Measurements from ENCODE around the gene BOD1L1.

The BOD1L1 gene

GRCh38 chr4:13534344-13535063, 93.0 kb downstream of the BOD1L1 start:
- Histone ChIP-seq H3K4me1 (ENCODE audit: insufficient read depth, low read length) (peaks cover 35% of the 10 kb centered on the region), H3K9ac (ENCODE audit: low read depth, low read length) (no peak overlapping the region; the same call in 1 of the 2 replicates), H3K36me3 (ENCODE audit: insufficient read depth, low read length) (no peaks in the 10 kb centered on the region), H3K9me3 (ENCODE audit: control insufficient read depth, insufficient read depth, low read length) (no peaks in the 10 kb centered on the region)

DNA sequence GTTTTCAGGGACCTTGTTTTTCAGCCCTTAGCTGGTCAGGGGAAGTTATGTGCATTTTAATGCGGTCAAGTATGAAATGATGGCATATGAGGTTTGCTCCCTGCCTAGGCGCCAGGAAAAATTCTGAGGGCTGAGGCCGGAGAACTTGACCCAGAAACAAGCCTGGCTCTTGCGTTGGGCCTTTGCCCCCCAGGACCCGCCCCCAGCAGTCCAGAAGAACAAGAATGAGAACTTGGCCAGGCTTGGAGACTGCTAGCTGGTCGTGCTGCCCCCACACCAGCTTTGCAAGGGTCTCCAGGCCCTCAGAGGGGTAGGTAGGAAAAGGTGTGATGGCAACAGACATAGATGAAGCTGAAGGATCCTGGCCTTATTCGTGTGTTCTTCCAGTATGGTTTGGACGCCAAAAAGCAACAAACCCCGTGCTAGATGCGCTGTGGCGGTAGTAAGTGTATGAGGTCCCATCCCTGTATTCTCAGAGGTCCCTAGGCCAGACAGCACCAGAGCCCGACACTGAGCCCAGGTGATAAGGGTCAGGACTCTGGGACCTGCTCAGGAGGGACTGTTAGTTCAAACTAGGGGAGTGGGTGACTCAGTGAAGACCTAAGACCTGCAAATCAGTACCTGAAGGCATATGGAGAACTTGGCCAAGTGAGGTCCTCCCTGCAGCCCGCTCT, 93.7 kb downstream of the BOD1L1 start:
- H3K4me1 ChIP-seq (ENCODE audit: insufficient read depth, low read length), result peaks cover 38% of the 10 kb centered on the region
- no peaks in the 10 kb centered on the region for H3K9me3 ChIP-seq (ENCODE audit: control insufficient read depth, insufficient read depth, low read length)
- no peak overlapping the region for H3K9ac ChIP-seq (ENCODE audit: low read depth, low read length)
- H3K36me3 ChIP-seq (ENCODE audit: insufficient read depth, low read length), result no peaks in the 10 kb centered on the region

DNA sequence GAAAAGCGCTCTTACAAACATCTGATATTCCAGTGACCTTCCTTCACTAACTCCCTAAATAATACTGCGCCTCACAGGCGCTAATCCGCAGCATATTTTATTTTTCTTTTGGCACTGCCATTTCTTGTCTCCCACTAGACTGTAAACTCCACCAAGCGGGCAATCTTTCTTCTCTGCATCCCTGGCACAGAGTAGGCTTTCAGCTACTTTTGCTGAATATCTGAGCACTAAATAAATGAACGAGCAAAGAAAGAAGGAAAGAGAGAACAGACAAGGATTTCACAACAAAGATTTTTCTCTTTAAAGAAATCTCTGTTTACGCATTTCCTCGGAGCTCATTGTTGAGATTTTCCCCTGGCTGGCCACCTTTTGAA, 95.9 kb downstream of the BOD1L1 start:
- Histone ChIP-seq H3K9me3 (ENCODE audit: control insufficient read depth, insufficient read depth, low read length) (no peaks in the 10 kb centered on the region), H3K36me3 (ENCODE audit: insufficient read depth, low read length) (no peaks in the 10 kb centered on the region), H3K9ac (ENCODE audit: low read depth, low read length) (0 out of 2 replicates have a peak overlapping the region, but pooled peaks have one; percentile 37), H3K4me1 (ENCODE audit: insufficient read depth, low read length) (peaks cover 38% of the 10 kb centered on the region)

DNA sequence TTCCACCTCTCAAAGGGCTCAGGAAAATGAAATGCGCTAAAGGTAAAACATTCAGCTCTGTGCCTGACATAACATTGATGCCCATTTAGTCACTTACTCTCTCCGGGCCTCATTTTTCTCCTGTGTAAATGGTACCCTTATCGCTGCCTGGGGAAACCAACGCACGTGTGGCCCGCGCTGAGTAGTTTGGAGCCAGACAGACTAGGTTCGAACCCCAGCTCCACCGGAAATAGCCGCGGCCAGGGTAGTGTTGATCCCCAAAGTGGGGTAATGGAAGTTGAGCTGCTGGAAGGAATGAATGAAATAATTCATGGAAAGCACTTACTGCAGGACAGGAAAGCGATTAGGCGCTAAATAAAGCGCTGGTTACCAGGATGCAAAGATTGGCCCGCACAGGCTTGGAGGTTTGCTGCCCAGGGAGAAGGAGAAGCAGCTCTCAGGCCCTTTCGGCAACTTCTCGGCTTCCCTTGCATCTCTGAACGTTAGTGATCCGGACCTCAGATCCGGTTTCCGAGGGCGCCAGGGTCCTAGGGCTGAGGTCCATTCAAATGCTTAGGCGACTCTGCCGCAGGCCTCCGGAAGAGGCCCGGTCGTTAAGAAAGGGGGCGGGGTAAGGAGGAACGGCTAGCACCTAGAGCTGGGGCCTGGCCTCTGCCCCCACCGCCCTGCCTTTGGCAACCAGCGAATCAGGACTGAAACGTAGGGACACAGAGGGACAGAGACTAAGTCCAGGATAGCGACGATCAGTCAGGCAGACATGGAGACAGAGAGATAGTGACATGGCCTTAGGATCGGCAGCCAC, 96.5 kb downstream of the BOD1L1 start:
- no peaks in the 10 kb centered on the region for H3K9me3 ChIP-seq (ENCODE audit: control insufficient read depth, insufficient read depth, low read length)
- peaks cover 38% of the 10 kb centered on the region for H3K4me1 ChIP-seq (ENCODE audit: insufficient read depth, low read length)
- H3K36me3 ChIP-seq (ENCODE audit: insufficient read depth, low read length), result no peaks in the 10 kb centered on the region
- H3K9ac ChIP-seq (ENCODE audit: low read depth, low read length), result peak overlapping the region; percentile 37; the same call in 1 of the 2 replicates

- no peak overlapping the region for H3K9ac ChIP-seq (ENCODE audit: low read depth, low read length)
- H3K9me3 ChIP-seq (ENCODE audit: control insufficient read depth, insufficient read depth, low read length), result no peaks in the 10 kb centered on the region
- H3K36me3 ChIP-seq (ENCODE audit: insufficient read depth, low read length), result no peaks in the 10 kb centered on the region
- peaks cover 35% of the 10 kb centered on the region for H3K4me1 ChIP-seq (ENCODE audit: insufficient read depth, low read length)
Measured at GRCh38 chr4:13529128-13529919, 98.2 kb downstream of the BOD1L1 start.

DNA sequence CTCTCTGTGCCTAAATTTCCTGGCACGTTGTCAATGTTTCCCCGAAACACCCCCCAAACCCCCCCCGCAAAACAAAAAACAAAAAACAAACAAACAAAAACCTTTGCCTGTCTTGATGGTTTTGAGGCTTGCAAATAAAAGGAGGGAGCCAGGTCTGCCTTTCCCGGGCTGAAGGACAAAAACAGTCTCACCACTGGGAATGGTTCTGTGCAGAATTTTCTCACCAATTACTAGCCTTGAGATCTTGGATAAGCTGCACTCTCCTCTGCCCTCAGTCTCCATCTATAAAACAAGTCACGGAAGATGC, 98.8 kb downstream of the BOD1L1 start:
- Histone ChIP-seq H3K9me3 (ENCODE audit: control insufficient read depth, insufficient read depth, low read length) (no peaks in the 10 kb centered on the region), H3K36me3 (ENCODE audit: insufficient read depth, low read length) (no peaks in the 10 kb centered on the region), H3K9ac (ENCODE audit: low read depth, low read length) (no peak overlapping the region), H3K4me1 (ENCODE audit: insufficient read depth, low read length) (peaks cover 31% of the 10 kb centered on the region)

- H3K4me1 ChIP-seq (ENCODE audit: insufficient read depth, low read length), result peaks cover 30% of the 10 kb centered on the region
- no peak overlapping the region; the same call in 1 of the 2 replicates for H3K9ac ChIP-seq (ENCODE audit: low read depth, low read length)
- H3K9me3 ChIP-seq (ENCODE audit: control insufficient read depth, insufficient read depth, low read length), result no peaks in the 10 kb centered on the region
- H3K36me3 ChIP-seq (ENCODE audit: insufficient read depth, low read length), result no peaks in the 10 kb centered on the region
Measured at GRCh38 chr4:13527981-13528820, 99.3 kb downstream of the BOD1L1 start.

DNA sequence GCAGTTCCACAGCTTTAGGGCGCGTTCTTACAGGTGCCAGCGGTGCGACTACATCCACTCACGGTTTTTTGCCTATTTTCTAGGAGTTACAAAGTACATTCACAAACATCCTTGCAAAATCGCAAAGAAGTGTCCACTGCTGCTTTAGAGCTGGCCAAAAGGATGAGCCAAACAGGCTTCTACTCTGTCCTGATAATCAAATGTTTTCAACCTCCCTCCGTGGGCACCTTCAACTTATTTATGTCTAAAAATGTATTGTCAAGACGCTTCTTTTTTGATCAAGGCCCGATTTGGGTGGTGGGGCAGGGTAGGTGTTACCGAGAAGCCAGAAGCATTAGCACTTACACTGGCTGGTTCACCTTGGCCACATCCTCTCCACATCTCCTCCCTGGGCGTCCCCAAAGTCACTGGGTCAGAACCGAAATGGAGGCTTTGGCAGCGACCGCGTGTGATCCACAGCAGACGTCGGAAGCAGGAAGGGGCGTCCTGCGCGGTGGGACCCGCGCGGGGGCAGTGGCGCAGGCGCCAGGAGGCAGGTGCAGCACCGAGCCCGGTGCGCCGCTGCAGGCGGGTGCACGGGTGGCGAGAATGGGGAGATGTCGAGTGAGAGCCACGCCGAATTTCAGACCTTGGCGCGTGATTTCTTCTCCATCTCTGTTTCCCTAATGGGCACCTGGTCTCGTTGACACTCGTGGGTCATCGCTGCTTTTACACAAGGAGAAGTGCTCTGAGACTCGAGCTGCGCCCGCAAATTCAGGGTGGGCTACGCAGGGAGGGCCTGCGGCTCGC, 100.1 kb downstream of the BOD1L1 start:
- Histone ChIP-seq H3K9me3 (ENCODE audit: control insufficient read depth, insufficient read depth, low read length) (no peaks in the 10 kb centered on the region), H3K4me1 (ENCODE audit: insufficient read depth, low read length) (peaks cover 25% of the 10 kb centered on the region), H3K9ac (ENCODE audit: low read depth, low read length) (no peak overlapping the region), H3K36me3 (ENCODE audit: insufficient read depth, low read length) (no peaks in the 10 kb centered on the region)

DNA sequence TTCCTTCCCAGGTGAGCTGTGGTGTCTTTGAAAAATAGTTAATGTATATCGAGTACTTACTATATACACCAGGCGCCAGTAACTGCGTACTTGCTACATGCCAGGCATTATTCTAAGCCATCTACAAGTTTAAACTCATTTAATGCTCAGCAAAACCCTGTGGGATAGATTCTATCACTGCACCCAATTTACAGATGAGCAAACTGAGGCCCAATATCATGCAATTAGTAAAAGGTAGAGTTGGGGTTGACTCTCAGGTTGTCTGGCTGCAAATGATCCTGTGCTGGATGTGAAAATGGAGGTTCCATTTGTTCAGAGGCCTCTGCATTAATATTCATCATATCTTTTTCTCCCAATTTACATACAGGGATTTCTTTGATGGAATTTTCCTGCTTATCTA, 100.9 kb downstream of the BOD1L1 start:
- Histone ChIP-seq H3K36me3 (ENCODE audit: insufficient read depth, low read length) (no peaks in the 10 kb centered on the region), H3K9me3 (ENCODE audit: control insufficient read depth, insufficient read depth, low read length) (no peaks in the 10 kb centered on the region), H3K9ac (ENCODE audit: low read depth, low read length) (no peak overlapping the region), H3K4me1 (ENCODE audit: insufficient read depth, low read length) (peaks cover 18% of the 10 kb centered on the region)

DNA sequence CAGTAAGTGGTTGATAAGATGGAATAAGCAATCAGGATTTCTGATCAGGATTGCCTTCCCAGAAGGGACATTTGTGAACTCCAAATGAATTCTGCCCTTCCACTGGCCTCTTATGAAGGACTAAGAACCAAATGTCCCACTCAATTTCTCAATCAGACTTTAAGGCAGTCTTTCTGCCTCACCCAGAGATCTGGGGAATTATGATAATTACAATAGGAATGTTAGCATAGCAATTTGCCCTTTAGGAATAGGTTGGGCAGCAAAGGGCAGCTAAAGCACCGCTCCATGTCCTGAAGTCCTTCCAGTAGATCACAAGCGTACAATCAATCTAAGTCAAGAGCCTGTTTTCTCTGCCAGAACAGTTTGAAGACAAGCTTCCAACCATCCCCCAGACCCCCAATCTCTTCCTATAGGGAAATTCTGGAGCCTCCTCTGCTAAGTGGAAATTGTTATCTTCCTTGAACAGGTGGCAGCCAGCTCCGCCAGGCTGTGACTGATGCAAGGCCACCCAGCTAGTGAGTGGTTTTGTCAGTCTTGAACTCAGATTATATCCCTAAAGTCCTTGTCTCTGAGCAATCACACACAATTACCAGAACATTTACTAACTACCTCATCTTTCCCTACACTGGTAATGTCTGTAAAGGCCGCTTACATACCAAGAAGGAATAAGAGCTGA, 101.8 kb downstream of the BOD1L1 start:
- H3K36me3 ChIP-seq (ENCODE audit: insufficient read depth, low read length), result no peaks in the 10 kb centered on the region
- no peaks in the 10 kb centered on the region for H3K9me3 ChIP-seq (ENCODE audit: control insufficient read depth, insufficient read depth, low read length)
- H3K9ac ChIP-seq (ENCODE audit: low read depth, low read length), result no peak overlapping the region
- peaks cover 13% of the 10 kb centered on the region for H3K4me1 ChIP-seq (ENCODE audit: insufficient read depth, low read length)

- Histone ChIP-seq H3K4me1 (ENCODE audit: insufficient read depth, low read length) (peaks cover 4% of the 10 kb centered on the region), H3K9ac (ENCODE audit: low read depth, low read length) (no peak overlapping the region), H3K36me3 (ENCODE audit: insufficient read depth, low read length) (no peaks in the 10 kb centered on the region), H3K9me3 (ENCODE audit: control insufficient read depth, insufficient read depth, low read length) (no peaks in the 10 kb centered on the region)
Measured at GRCh38 chr4:13524504-13525243, 102.9 kb downstream of the BOD1L1 start.

Measured in ES-I3 (cell line).